ENCODE results near the gene DCTD. TPM values are rescaled to one million over a fixed set of nuclear protein-coding genes. Genes with fewer than 3 reads are reported as not detected.

DCTD gene
- total RNA-seq, 1 experiment from 2014 or later = 72.7 TPM

DNA sequence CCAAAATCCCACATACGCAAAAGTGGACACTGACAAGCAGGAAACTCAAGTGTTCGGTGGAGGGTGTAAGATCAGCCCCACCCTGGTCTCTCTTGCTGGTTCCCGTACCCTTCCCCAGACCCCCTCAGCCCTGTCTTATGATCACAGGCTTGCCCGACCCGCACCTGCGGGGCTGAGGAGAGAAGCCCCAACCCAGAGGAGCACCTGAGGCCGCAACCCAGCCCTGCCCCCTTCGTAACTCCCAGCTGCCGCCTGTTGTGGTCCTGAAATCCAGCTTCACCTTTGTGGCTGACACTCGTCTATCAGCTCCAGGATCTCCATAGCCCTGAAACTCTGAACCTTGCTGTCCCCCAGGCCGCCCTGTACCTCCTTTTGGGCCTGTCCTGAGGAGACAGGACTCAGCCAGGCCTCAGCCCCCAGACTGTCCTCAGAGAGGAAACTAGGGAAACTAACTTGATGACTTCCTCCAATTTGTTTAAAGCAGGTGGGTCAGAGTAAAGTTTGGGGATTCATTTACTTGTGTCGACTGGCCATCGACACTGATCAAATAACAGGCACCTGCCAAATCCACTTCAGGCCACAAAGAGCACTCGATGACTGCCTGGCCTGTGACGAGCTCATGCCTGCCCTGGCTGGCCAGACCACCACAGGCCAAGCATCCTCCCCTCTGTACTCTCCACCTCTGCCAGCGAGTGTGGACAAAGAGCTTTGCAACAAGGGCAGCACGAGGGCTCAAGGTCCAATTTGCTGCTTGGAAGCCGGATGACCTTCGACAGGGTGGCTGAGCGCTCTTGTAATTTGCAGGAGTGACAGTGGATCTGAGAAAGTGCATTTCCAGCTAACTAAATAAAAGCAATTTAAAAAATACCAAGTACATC lies 19.3 kb downstream of the DCTD start:
- no peak for TF ChIP-seq EZH2 (IDR thresholded peaks at IDR 0.05; ENCODE audit: borderline replicate concordance, low read depth, low read length, poor library complexity, severe bottlenecking)
- TF ChIP-seq, protein P1, sequence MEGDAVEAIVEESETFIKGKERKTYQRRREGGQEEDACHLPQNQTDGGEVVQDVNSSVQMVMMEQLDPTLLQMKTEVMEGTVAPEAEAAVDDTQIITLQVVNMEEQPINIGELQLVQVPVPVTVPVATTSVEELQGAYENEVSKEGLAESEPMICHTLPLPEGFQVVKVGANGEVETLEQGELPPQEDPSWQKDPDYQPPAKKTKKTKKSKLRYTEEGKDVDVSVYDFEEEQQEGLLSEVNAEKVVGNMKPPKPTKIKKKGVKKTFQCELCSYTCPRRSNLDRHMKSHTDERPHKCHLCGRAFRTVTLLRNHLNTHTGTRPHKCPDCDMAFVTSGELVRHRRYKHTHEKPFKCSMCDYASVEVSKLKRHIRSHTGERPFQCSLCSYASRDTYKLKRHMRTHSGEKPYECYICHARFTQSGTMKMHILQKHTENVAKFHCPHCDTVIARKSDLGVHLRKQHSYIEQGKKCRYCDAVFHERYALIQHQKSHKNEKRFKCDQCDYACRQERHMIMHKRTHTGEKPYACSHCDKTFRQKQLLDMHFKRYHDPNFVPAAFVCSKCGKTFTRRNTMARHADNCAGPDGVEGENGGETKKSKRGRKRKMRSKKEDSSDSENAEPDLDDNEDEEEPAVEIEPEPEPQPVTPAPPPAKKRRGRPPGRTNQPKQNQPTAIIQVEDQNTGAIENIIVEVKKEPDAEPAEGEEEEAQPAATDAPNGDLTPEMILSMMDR (conservative IDR thresholded peaks at IDR 0.05; ENCODE audit: low read depth, low read length) = no peak
- no peaks in the 10 kb centered on the region for H3K27me3 ChIP-seq (replicated peaks; ENCODE audit: insufficient read depth, low read depth, low read length, poor library complexity)
- ChIA-PET CTCF (no interaction called here), POLR2A (ENCODE audit: low non-redundant PET) (interaction anchor here (0.7 kb wide), 1 partner anchor 1007 kb away, joined by 4 read pairs; the partner anchor contains the start of gene STOX2)
- H3K4me3 ChIP-seq (ENCODE audit: low read depth, low read length, poor library complexity, severe bottlenecking) = no peak overlapping the region
- no TSS peak for BruUV-seq (replicated peaks)
- H3K27ac ChIP-seq (ENCODE audit: low read depth, low read length, poor library complexity, severe bottlenecking) = no peak overlapping the region
- no peaks in the 10 kb centered on the region for H3K4me1 ChIP-seq (ENCODE audit: insufficient read depth, low read length, poor library complexity, severe bottlenecking)
- peaks cover 8% of the 10 kb centered on the region for H3K36me3 ChIP-seq (ENCODE audit: insufficient read depth, low read length, poor library complexity, severe bottlenecking)
- no peak for DNase-seq (ENCODE audit: low spot score)
- no peaks in the 10 kb centered on the region for H3K9me3 ChIP-seq (ENCODE audit: low read depth, low read length, poor library complexity, severe bottlenecking)
- intact Hi-C loops (cut with micrococcal nuclease; ENCODE audit: unreplicated experiment) = no loop called here

GRCh38 chr4:182896421-182896820 lies 20.8 kb downstream of the DCTD start:
- no peaks in the 10 kb centered on the region for H3K4me1 ChIP-seq (ENCODE audit: insufficient read depth, low read length, poor library complexity, severe bottlenecking)
- no peak for TF ChIP-seq EZH2 (IDR thresholded peaks at IDR 0.05; ENCODE audit: borderline replicate concordance, low read depth, low read length, poor library complexity, severe bottlenecking)
- TF ChIP-seq, protein P1 (conservative IDR thresholded peaks at IDR 0.05; ENCODE audit: low read depth, low read length) = no peak
- no TSS peak for BruUV-seq (replicated peaks)
- intact Hi-C loops (cut with micrococcal nuclease; ENCODE audit: unreplicated experiment) = no loop called here
- peaks cover 17% of the 10 kb centered on the region for H3K36me3 ChIP-seq (ENCODE audit: insufficient read depth, low read length, poor library complexity, severe bottlenecking)
- POLR2A ChIA-PET (ENCODE audit: low non-redundant PET) = no interaction called here
- H3K4me3 ChIP-seq (ENCODE audit: low read depth, low read length, poor library complexity, severe bottlenecking) = no peak overlapping the region
- CTCF ChIA-PET = no interaction called here
- H3K9me3 ChIP-seq (ENCODE audit: low read depth, low read length, poor library complexity, severe bottlenecking) = no peaks in the 10 kb centered on the region
- DNase-seq (ENCODE audit: low spot score) = no peak
- no peaks in the 10 kb centered on the region for H3K27me3 ChIP-seq (replicated peaks; ENCODE audit: insufficient read depth, low read depth, low read length, poor library complexity)
- H3K27ac ChIP-seq (ENCODE audit: low read depth, low read length, poor library complexity, severe bottlenecking) = no peak overlapping the region

GRCh38 chr4:182895791-182896292 lies 21.3 kb downstream of the DCTD start:
- Histone ChIP-seq H3K36me3 (ENCODE audit: insufficient read depth, low read length, poor library complexity, severe bottlenecking) (peaks cover 23% of the 10 kb centered on the region), H3K4me3 (ENCODE audit: low read depth, low read length, poor library complexity, severe bottlenecking) (no peak overlapping the region), H3K9me3 (ENCODE audit: low read depth, low read length, poor library complexity, severe bottlenecking) (no peaks in the 10 kb centered on the region), H3K27ac (ENCODE audit: low read depth, low read length, poor library complexity, severe bottlenecking) (no peak overlapping the region), H3K4me1 (ENCODE audit: insufficient read depth, low read length, poor library complexity, severe bottlenecking) (no peaks in the 10 kb centered on the region), H3K27me3 (replicated peaks; ENCODE audit: insufficient read depth, low read depth, low read length, poor library complexity) (no peaks in the 10 kb centered on the region)
- ChIA-PET CTCF (no interaction called here), POLR2A (ENCODE audit: low non-redundant PET) (no interaction called here)
- intact Hi-C loops (cut with micrococcal nuclease; ENCODE audit: unreplicated experiment) = no loop called here
- BruUV-seq (replicated peaks) = no TSS peak
- TF ChIP-seq, protein P1 (conservative IDR thresholded peaks at IDR 0.05; ENCODE audit: low read depth, low read length) = no peak
- DNase-seq (ENCODE audit: low spot score) = no peak
